Measurements from ENCODE around the gene TTC28. TPM values are rescaled to one million over a fixed set of nuclear protein-coding genes. Genes with fewer than 3 reads are reported as not detected.
"Not testable (repeated sequence)": the region's sequence is repeated elsewhere in the genome, so short reads cannot be mapped to it uniquely, and the experiment has no call there.

Gene TTC28
- total RNA-seq, 1 donor from 2014 or later: 1.3 TPM

GRCh38 chr22:28097627-28098026 lies 582.0 kb downstream of the TTC28 start:
- no peaks in the 10 kb centered on the region for H3K27me3 Mint-ChIP-seq
- H3K36me3 Mint-ChIP-seq (ENCODE audit: low read depth): no peaks in the 10 kb centered on the region
- no peak for DNase-seq
- intact Hi-C loops (cut with micrococcal nuclease): no loop called here
- H3K4me1 Mint-ChIP-seq: no peaks in the 10 kb centered on the region
- H3K4me3 Mint-ChIP-seq: no peak overlapping the region
- H3K9me3 Mint-ChIP-seq: no peaks in the 10 kb centered on the region
- no peak overlapping the region for H3K27ac Mint-ChIP-seq

DNA sequence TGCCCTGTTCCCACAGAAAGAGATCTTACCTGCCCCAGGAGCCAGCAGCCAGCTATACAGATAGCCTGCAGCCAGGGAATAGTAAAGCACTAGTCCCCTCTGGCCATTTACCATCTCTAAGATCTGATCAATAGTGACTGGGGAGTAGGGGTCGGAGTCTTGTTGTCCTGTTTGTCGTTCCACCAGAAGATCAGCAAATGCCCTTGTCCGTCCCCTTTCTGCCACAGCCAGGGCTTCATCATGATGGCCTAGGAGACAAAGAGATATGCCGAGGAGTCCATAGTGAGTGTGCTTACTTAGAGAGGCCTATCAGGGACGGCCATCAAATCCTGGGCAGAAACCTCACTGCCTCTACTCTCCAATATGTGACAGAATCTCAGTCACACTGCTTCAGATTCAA lies 583.5 kb downstream of the TTC28 start:
- Mint-ChIP-seq H3K27me3 (no peaks in the 10 kb centered on the region), H3K36me3 (ENCODE audit: low read depth) (no peaks in the 10 kb centered on the region), H3K9me3 (no peaks in the 10 kb centered on the region), H3K4me3 (no peak overlapping the region), H3K27ac (no peak overlapping the region), H3K4me1 (no peaks in the 10 kb centered on the region)
- intact Hi-C loops (cut with micrococcal nuclease): no loop called here
- no peak for DNase-seq

GRCh38 chr22:28095316-28096095 lies 584.1 kb downstream of the TTC28 start:
- Mint-ChIP-seq H3K27me3 (no peaks in the 10 kb centered on the region), H3K4me3 (no peak overlapping the region), H3K4me1 (no peaks in the 10 kb centered on the region), H3K27ac (no peak overlapping the region), H3K36me3 (ENCODE audit: low read depth) (no peaks in the 10 kb centered on the region), H3K9me3 (no peaks in the 10 kb centered on the region)
- intact Hi-C loops (cut with micrococcal nuclease): no loop called here
- DNase-seq: no peak

GRCh38 chr22:28094771-28095170 lies 584.9 kb downstream of the TTC28 start:
- Mint-ChIP-seq H3K4me3 (no peak overlapping the region), H3K36me3 (ENCODE audit: low read depth) (no peaks in the 10 kb centered on the region), H3K27me3 (no peaks in the 10 kb centered on the region), H3K9me3 (no peaks in the 10 kb centered on the region), H3K4me1 (no peaks in the 10 kb centered on the region), H3K27ac (no peak overlapping the region)
- intact Hi-C loops (cut with micrococcal nuclease): no loop called here
- no peak for DNase-seq

DNA sequence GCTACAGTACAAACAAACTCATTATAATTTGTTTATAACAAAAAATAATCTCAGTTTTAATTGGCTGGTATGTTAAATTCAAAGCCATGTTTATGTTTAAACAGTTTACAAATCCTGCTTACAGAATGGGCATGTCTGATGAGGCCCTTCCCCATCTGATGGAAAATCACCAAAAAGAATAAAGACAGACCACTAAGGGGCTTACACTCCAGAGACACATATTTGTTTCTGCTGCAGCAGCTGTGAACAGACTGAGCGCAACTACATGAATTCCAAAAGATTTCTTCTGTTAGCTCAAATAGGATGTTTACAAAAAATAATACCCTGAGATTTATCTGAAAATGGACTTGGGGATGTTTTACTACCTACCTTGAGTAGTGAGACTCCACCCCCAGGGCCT lies 585.9 kb downstream of the TTC28 start:
- DNase-seq: no peak
- no peak overlapping the region for H3K4me3 Mint-ChIP-seq
- H3K27me3 Mint-ChIP-seq: no peaks in the 10 kb centered on the region
- intact Hi-C loops (cut with micrococcal nuclease): no loop called here
- no peaks in the 10 kb centered on the region for H3K9me3 Mint-ChIP-seq
- no peak overlapping the region for H3K27ac Mint-ChIP-seq
- no peaks in the 10 kb centered on the region for H3K4me1 Mint-ChIP-seq
- no peaks in the 10 kb centered on the region for H3K36me3 Mint-ChIP-seq (ENCODE audit: low read depth)

GRCh38 chr22:28091486-28091885 lies 588.2 kb downstream of the TTC28 start:
- H3K9me3 Mint-ChIP-seq: no peaks in the 10 kb centered on the region
- no peaks in the 10 kb centered on the region for H3K4me1 Mint-ChIP-seq
- H3K36me3 Mint-ChIP-seq (ENCODE audit: low read depth): no peaks in the 10 kb centered on the region
- H3K4me3 Mint-ChIP-seq: no peak overlapping the region
- intact Hi-C loops (cut with micrococcal nuclease): no loop called here
- H3K27me3 Mint-ChIP-seq: no peaks in the 10 kb centered on the region
- no peak for DNase-seq
- H3K27ac Mint-ChIP-seq: no peak overlapping the region

DNA sequence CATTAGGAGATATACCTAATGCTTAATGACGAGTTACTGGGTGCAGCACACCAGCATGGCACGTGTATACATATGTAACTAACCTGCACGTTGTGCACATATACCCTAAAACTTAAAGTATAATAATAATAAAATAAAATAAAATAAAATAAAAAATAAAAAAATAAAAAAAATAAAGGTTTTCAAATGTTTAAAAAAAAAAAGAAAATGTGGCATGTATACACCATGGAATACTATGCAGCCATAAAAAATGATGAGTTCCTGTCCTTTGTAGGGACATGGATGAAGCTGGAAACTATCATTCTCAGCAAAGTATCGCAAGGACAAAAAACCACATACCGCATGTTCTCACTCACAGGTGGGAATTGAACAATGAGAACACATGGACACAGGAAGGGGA lies 590.1 kb downstream of the TTC28 start:
- H3K36me3 Mint-ChIP-seq (ENCODE audit: low read depth); intact Hi-C loops (cut with micrococcal nuclease); H3K9me3 Mint-ChIP-seq; H3K27me3 Mint-ChIP-seq; H3K27ac Mint-ChIP-seq; DNase-seq; H3K4me1 Mint-ChIP-seq; H3K4me3 Mint-ChIP-seq: not testable (repeated sequence)

- intact Hi-C loops (cut with micrococcal nuclease): no loop called here
- no peaks in the 10 kb centered on the region for H3K4me1 Mint-ChIP-seq
- no peaks in the 10 kb centered on the region for H3K9me3 Mint-ChIP-seq
- H3K36me3 Mint-ChIP-seq (ENCODE audit: low read depth): no peaks in the 10 kb centered on the region
- no peak overlapping the region for H3K27ac Mint-ChIP-seq
- DNase-seq: no peak
- no peak overlapping the region for H3K4me3 Mint-ChIP-seq
- H3K27me3 Mint-ChIP-seq: peaks cover 2% of the 10 kb centered on the region
Observed at GRCh38 chr22:28077166-28077565, 602.5 kb downstream of the TTC28 start.

GRCh38 chr22:28075358-28075981 lies 604.2 kb downstream of the TTC28 start:
- H3K4me3 Mint-ChIP-seq: no peak overlapping the region
- H3K27ac Mint-ChIP-seq: no peak overlapping the region
- no peaks in the 10 kb centered on the region for H3K4me1 Mint-ChIP-seq
- H3K9me3 Mint-ChIP-seq: no peaks in the 10 kb centered on the region
- DNase-seq: no peak
- intact Hi-C loops (cut with micrococcal nuclease): no loop called here
- H3K27me3 Mint-ChIP-seq: peaks cover 2% of the 10 kb centered on the region
- no peaks in the 10 kb centered on the region for H3K36me3 Mint-ChIP-seq (ENCODE audit: low read depth)

- peaks cover 2% of the 10 kb centered on the region for H3K27me3 Mint-ChIP-seq
- H3K4me3 Mint-ChIP-seq: no peak overlapping the region
- H3K27ac Mint-ChIP-seq: no peak overlapping the region
- intact Hi-C loops (cut with micrococcal nuclease): no loop called here
- H3K9me3 Mint-ChIP-seq: no peaks in the 10 kb centered on the region
- no peaks in the 10 kb centered on the region for H3K4me1 Mint-ChIP-seq
- DNase-seq: no peak
- no peaks in the 10 kb centered on the region for H3K36me3 Mint-ChIP-seq (ENCODE audit: low read depth)
Observed at GRCh38 chr22:28074526-28074925, 605.1 kb downstream of the TTC28 start.

DNA sequence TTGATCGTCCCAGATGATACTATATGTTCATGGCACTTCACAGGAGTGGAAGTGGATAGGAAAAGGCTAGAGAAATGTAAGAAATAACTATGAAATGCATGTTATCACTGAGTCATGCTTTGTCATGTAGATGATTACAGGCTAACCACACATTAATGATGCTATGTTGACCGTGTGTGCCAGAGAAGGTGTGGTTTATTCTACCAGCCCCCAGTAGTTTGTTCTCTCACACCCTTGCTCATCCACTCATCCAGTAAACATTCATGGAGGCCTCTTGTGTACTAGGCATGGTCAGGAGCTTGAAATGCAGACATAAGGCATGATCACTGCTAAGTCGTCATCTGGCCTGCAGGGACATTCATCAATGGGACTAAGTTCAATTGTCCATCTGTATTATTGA lies 607.6 kb downstream of the TTC28 start:
- intact Hi-C loops (cut with micrococcal nuclease): no loop called here
- Mint-ChIP-seq H3K27me3 (peaks cover 2% of the 10 kb centered on the region), H3K4me1 (no peaks in the 10 kb centered on the region), H3K27ac (no peak overlapping the region), H3K9me3 (no peaks in the 10 kb centered on the region), H3K36me3 (ENCODE audit: low read depth) (no peaks in the 10 kb centered on the region), H3K4me3 (no peak overlapping the region)
- no peak for DNase-seq

GRCh38 chr22:28068826-28069225 lies 610.8 kb downstream of the TTC28 start:
- DNase-seq: no peak
- intact Hi-C loops (cut with micrococcal nuclease): no loop called here
- H3K4me1 Mint-ChIP-seq: no peaks in the 10 kb centered on the region
- no peaks in the 10 kb centered on the region for H3K9me3 Mint-ChIP-seq
- H3K27me3 Mint-ChIP-seq: peaks cover 2% of the 10 kb centered on the region
- H3K27ac Mint-ChIP-seq: no peak overlapping the region
- H3K36me3 Mint-ChIP-seq (ENCODE audit: low read depth): no peaks in the 10 kb centered on the region
- H3K4me3 Mint-ChIP-seq: no peak overlapping the region

DNA sequence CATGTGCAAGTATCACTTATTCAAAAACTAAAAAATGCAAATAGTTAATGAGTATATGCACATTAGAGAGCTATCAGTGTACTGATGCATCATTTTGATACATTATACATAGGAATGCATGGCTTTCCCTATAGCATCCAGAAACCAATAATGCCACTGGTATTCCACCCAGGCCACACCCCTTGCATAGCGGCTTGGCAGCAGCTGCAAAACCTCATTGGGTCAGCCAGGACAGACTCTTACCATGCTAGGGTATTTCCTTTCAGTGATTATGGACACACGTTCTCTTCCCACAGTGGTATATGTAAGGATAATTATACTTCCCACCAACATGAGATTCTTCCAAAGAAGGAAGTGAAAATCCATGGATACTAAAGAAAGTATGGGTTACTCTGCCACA lies 614.7 kb downstream of the TTC28 start:
- H3K27ac Mint-ChIP-seq: no peak overlapping the region
- intact Hi-C loops (cut with micrococcal nuclease): no loop called here

GRCh38 chr22:28063656-28064055 lies 616.0 kb downstream of the TTC28 start:
- H3K9me3 Mint-ChIP-seq: peaks cover 7% of the 10 kb centered on the region
- no peak for DNase-seq
- no peak overlapping the region for H3K27ac Mint-ChIP-seq
- H3K27me3 Mint-ChIP-seq: peaks cover 6% of the 10 kb centered on the region
- no peaks in the 10 kb centered on the region for H3K36me3 Mint-ChIP-seq (ENCODE audit: low read depth)
- H3K4me1 Mint-ChIP-seq: peaks cover 2% of the 10 kb centered on the region
- H3K4me3 Mint-ChIP-seq: no peak overlapping the region
- intact Hi-C loops (cut with micrococcal nuclease): no loop called here

More for the DNA sequence above, 614.7 kb downstream of the TTC28 start:
- H3K9me3 Mint-ChIP-seq: peaks cover 7% of the 10 kb centered on the region
- H3K27me3 Mint-ChIP-seq: peaks cover 2% of the 10 kb centered on the region
- no peaks in the 10 kb centered on the region for H3K36me3 Mint-ChIP-seq (ENCODE audit: low read depth)
- DNase-seq: no peak
- H3K4me3 Mint-ChIP-seq: no peak overlapping the region
- H3K4me1 Mint-ChIP-seq: peaks cover 2% of the 10 kb centered on the region

GRCh38 chr22:28060594-28060993 lies 619.0 kb downstream of the TTC28 start:
- H3K4me3 Mint-ChIP-seq; H3K27me3 Mint-ChIP-seq; H3K9me3 Mint-ChIP-seq; H3K27ac Mint-ChIP-seq; DNase-seq; intact Hi-C loops (cut with micrococcal nuclease); H3K4me1 Mint-ChIP-seq; H3K36me3 Mint-ChIP-seq (ENCODE audit: low read depth): not testable (repeated sequence)
